GM15510 (cell line): ENCODE measurements around the gene ADAMTSL1.

ENCODE experiments used
- POLR2A ChIP-seq: IDR thresholded peaks from 3 replicates; pipeline ENCODE4 v1.6.1; 2011; ENCODE audit warnings: borderline replicate concordance; ENCODE audit not compliant: insufficient read length; ENCODE audit errors: extremely low read depth

The ADAMTSL1 gene

DNA sequence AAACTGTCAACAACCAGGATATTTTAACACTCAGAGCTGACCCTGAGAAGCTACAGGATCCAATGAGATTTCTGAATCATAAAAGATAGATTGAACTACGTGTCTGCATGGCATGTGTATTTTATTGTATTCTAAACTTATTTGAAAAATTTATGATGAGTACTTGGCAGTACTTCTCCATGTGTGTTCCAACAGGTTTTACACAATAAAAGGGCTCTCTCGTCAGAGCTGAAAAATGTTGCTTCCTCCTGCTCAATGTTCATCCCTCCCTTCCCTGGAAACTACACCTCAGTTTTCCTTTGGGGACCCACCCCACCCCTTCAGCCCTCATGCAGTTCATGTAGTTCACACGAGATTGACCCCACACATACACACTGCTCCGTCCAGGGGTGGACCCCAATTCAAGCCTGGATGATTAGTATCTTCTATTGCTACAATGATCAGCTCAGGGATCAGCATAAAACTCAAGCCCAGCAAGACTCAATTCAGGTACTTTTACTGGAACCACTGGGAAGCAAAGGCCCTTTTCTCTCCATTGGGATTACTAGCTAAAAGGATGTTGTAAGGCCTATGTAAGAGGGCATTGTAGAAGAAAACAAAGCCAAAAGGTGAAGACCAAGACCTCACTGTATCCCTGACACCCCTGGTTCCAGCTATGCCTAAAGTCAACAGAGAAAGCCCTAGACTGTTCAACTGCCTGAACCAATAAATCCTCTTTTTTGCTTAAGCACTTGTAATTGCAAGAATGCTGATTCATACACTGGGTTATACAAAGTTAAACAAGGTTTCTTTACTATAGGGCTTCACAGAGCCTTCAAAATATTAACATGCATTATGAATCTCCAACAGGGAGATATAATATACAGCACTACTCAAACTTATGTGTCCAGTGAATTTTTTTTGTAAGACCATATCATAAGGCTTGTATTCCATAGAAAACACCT lies 446.5 kb downstream of the ADAMTSL1 start:
- TF ChIP-seq POLR2A, result no peak

DNA sequence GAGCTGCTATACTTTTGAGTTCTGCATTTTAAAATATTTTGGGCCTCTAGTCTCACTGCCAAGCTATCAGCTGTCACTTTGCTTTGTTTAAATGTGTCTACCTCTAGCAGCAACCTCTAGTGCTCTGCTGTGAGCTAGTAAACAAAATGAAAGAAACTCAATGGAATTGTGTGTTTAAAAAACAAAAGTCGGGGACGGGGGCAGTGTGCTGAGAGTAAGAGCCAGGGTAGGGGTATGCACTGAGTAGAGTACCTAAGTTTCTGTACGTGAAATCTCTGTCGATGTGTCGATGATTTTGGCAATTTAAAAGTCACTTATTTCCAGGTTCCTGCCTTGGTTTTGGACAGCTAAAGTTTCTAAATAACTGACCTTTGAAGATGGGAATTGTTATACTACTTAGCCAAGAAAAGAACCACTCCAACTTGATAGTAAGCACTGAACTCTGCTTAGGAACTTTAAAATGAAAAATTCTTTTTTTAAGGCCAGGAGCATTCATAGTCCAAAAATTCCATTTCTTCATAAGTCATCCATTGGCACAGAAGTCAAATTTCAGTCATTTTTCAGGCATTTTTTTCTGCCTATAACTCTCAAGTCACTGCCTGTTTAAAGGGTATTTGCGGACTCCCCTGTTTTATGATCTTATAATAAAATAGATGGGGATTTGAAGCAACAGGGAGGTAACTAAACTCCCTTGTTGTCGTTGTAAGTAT lies 447.6 kb downstream of the ADAMTSL1 start:
- no peak for TF ChIP-seq POLR2A

DNA sequence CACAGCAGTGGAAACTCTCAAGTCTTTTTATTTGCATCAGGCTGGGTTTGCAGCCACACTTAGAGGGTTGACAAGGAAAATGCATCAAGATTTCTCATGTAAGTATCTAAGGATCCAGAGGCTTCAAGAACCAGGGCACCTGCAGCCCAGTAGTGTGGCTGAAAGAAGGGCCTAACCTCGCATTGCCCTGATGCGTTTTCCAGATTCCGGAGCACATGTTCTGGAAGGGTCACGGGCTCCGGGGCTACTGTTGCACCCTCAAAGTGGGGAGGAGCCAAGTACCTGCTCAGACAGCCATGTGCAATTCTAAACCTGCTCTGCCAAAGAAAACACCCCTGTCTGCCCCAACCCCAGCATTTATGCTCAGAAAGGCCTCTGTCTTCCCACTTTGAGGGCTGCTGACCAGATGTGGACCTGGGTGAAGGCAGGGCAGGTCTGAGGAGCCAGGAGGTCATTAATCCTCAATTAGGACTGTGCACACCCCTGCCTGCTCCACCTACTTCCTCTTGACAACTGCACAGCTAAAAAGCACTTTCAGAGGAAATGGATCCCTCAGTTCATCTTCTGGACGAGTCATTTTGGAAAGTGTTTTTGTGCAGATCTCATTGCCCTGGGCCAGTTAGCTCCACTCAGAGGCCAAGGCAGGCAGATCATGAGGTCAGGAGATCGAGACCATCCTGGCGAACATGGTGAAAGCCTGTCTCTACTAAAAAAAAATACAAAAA lies 448.4 kb downstream of the ADAMTSL1 start:
- no peak for TF ChIP-seq POLR2A

- TF ChIP-seq POLR2A, result no peak
Measured at GRCh38 chr9:18923167-18923566, 449.2 kb downstream of the ADAMTSL1 start.

- TF ChIP-seq POLR2A, result no peak
Measured at GRCh38 chr9:18923671-18924430, 449.9 kb downstream of the ADAMTSL1 start.

DNA sequence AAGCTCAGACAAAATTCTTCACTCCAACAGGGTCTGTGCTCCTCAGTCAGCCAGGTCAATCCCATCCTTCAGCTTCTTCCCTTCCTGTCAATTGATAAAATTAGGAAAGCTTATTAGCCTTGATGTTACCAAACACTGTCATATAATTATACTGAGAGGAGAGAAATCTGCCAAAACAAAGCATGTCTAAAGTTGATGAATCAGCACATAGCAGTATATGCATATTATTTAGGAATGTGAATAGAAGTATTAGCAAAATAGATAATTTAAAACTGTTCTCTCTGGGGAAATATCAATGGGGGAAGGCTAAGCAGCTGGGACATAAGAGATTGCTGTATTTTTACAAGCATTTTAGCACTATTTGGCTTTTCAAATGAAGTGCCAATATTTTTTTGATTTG lies 451.9 kb downstream of the ADAMTSL1 start:
- TF ChIP-seq POLR2A, result no peak

DNA sequence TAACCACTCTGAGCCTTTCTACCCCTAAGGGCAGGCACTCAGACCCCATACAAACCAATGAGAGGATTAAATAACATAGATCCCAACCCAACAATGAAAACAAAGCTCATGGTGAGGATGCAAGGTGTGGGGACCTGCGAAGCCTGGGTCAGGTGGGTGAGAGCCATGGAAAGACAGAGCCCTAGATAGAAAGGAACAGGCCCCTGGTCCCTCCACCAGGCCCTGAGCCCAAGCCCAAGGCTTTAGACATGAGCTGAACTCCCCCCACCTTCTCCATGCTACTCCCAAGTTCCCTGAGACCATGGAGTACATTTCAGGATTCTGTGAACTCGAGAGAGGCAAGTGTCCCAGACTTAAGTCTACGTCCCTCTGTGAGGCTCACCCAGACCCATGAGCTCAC lies 452.6 kb downstream of the ADAMTSL1 start:
- TF ChIP-seq POLR2A, result no peak

- TF ChIP-seq POLR2A, result no peak
Measured at GRCh38 chr9:18928711-18929110, 454.8 kb downstream of the ADAMTSL1 start.

- no peak for TF ChIP-seq POLR2A
Measured at GRCh38 chr9:18935541-18935940, 461.6 kb downstream of the ADAMTSL1 start.

GRCh38 chr9:18936094-18936871 lies 462.3 kb downstream of the ADAMTSL1 start:
- no peak for TF ChIP-seq POLR2A

DNA sequence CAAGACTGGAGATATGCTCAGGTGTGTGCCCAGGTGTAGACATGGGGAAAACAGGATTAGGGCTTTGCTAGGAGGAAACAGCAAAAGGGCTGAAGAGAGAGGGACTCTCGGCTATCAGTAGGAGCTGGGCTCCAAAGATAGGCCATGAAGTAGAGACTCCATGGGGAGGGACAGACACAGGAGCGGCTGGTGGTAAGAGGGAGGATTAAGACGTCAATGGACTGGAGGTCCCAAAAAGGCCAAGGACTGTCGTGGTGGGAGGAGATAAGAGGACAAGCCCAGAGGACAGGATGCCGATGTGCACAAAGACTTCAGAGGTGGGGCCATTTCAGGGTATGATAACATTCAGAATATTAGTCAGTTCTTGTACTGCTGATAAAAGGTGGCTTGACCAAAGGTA lies 466.0 kb downstream of the ADAMTSL1 start:
- TF ChIP-seq POLR2A, result no peak

- TF ChIP-seq POLR2A, result no peak
Measured at GRCh38 chr9:18941060-18941740, 467.2 kb downstream of the ADAMTSL1 start.

GRCh38 chr9:18942801-18943200 lies 468.8 kb downstream of the ADAMTSL1 start:
- no peak for TF ChIP-seq POLR2A
